ENCODE measurements around the gene KRT3. TPM values are rescaled to one million over a fixed set of nuclear protein-coding genes. Genes with fewer than 3 reads are reported as not detected.

Gene KRT3
- total RNA-seq, 5 donors from 2014 or later (not counting 1 experiment from before 2014, with no cell fraction given) = not detected

- Histone ChIP-seq H3K9me3 (no peaks in the 10 kb centered on the region), H3K27me3 (replicated peaks in 1 of 2; ENCODE audit: control insufficient read depth in 2 of 2, extremely low read depth in 1 of 2, insufficient read depth in 2 of 2, low read length in 1 of 2) (peaks cover 0 to 17% of the 10 kb centered on the region in 2 experiments), H3K4me1 (ENCODE audit: control insufficient read depth in 1 of 2, extremely low read depth in 1 of 2, insufficient read depth in 2 of 2, low read length in 2 of 2) (peaks cover 5 to 25% of the 10 kb centered on the region in 2 experiments), H3K4me3 (ENCODE audit: control insufficient read depth in 1 of 2, extremely low read depth in 1 of 2, low read length in 1 of 2) (no peak overlapping the region), H3K27ac (ENCODE audit: low read length) (no peak overlapping the region), H3K36me3 (ENCODE audit: control insufficient read depth in 2 of 2, extremely low read depth in 1 of 2, insufficient read depth in 1 of 2, low read length in 1 of 2) (no peaks in the 10 kb centered on the region)
- ChIA-PET CTCF (interaction anchor here in 1 of 2 donors (0.6 kb wide), 1 partner anchor 255 kb away, joined by 3 read pairs; no protein-coding TSS in a partner anchor), POLR2A (no interaction called here)
- H3K4me3 Mint-ChIP-seq = no peak overlapping the region
- H3K9me3 Mint-ChIP-seq = no peaks in the 10 kb centered on the region
- peaks cover 27 to 36% (median 33%) of the 10 kb centered on the region in 3 donors for H3K4me1 Mint-ChIP-seq
- no peaks in the 10 kb centered on the region for H3K36me3 Mint-ChIP-seq
- DNase-seq = no peak
- no peak for ATAC-seq (replicated peaks in 1 of 4)
- no peak overlapping the region for H3K27ac Mint-ChIP-seq
- 92% methylated on average over 13 of the region's 20 CpGs for WGBS (ENCODE audit: insufficient coverage)
- H3K27me3 Mint-ChIP-seq = peaks cover under 1 to 14% of the 10 kb centered on the region in 2 donors
Measured at GRCh38 chr12:52832985-52833905, 37.3 kb upstream of the KRT3 start.

- H3K27ac Mint-ChIP-seq = no peak overlapping the region
- peaks cover 5 to 23% of the 10 kb centered on the region in 2 experiments for H3K4me1 ChIP-seq (ENCODE audit: control insufficient read depth in 1 of 2, extremely low read depth in 1 of 2, insufficient read depth in 2 of 2, low read length in 2 of 2)
- no peak overlapping the region for H3K27ac ChIP-seq (ENCODE audit: low read length)
- no peaks in the 10 kb centered on the region for H3K9me3 Mint-ChIP-seq
- no peaks in the 10 kb centered on the region for H3K36me3 ChIP-seq (ENCODE audit: control insufficient read depth in 2 of 2, extremely low read depth in 1 of 2, insufficient read depth in 1 of 2, low read length in 1 of 2)
- H3K36me3 Mint-ChIP-seq = no peaks in the 10 kb centered on the region
- H3K4me1 Mint-ChIP-seq = peaks cover 31 to 33% (median 31%) of the 10 kb centered on the region in 3 donors
- H3K27me3 Mint-ChIP-seq = peaks cover 0 to 10% of the 10 kb centered on the region in 2 donors
- H3K9me3 ChIP-seq = no peaks in the 10 kb centered on the region
- DNase-seq = no peak
- ATAC-seq (replicated peaks in 1 of 4) = no peak
- H3K4me3 ChIP-seq (ENCODE audit: control insufficient read depth in 1 of 2, extremely low read depth in 1 of 2, low read length in 1 of 2) = no peak overlapping the region
- ChIA-PET POLR2A (no interaction called here), CTCF (no interaction called here)
- 76% methylated on average over 2 of the region's 3 CpGs for whole genome bisulfite sequencing (ENCODE audit: insufficient coverage)
- peaks cover 0 to 14% of the 10 kb centered on the region in 2 experiments for H3K27me3 ChIP-seq (replicated peaks in 1 of 2; ENCODE audit: control insufficient read depth in 2 of 2, extremely low read depth in 1 of 2, insufficient read depth in 2 of 2, low read length in 1 of 2)
- H3K4me3 Mint-ChIP-seq = no peak overlapping the region
Measured at GRCh38 chr12:52832451-52832850, 36.5 kb upstream of the KRT3 start.

GRCh38 chr12:52831251-52831650 is 35.3 kb upstream of the KRT3 start:
- peaks cover 0 to 15% of the 10 kb centered on the region in 2 experiments for H3K27me3 ChIP-seq (replicated peaks in 1 of 2; ENCODE audit: control insufficient read depth in 2 of 2, extremely low read depth in 1 of 2, insufficient read depth in 2 of 2, low read length in 1 of 2)
- DNase-seq (no peak), ATAC-seq (replicated peaks in 1 of 4) (no peak)
- ChIA-PET POLR2A (interaction anchor here in 1 of 2 donors (0.7 kb wide), 1 partner anchor 35 kb away, joined by 3 read pairs; no protein-coding TSS in a partner anchor), CTCF (no interaction called here)
- WGBS (ENCODE audit: insufficient coverage) = 87% methylated on average over 7 of the region's 7 CpGs
- no peak overlapping the region for H3K27ac ChIP-seq (ENCODE audit: low read length)
- Mint-ChIP-seq H3K4me3 (no peak overlapping the region), H3K27ac (no peak overlapping the region), H3K36me3 (no peaks in the 10 kb centered on the region), H3K9me3 (no peaks in the 10 kb centered on the region), H3K4me1 (peaks cover 19 to 21% (median 19%) of the 10 kb centered on the region in 3 donors), H3K27me3 (peaks cover 0 to 2% of the 10 kb centered on the region in 2 donors)
- no peaks in the 10 kb centered on the region for H3K36me3 ChIP-seq (ENCODE audit: control insufficient read depth in 2 of 2, extremely low read depth in 1 of 2, insufficient read depth in 1 of 2, low read length in 1 of 2)
- H3K4me1 ChIP-seq (ENCODE audit: control insufficient read depth in 1 of 2, extremely low read depth in 1 of 2, insufficient read depth in 2 of 2, low read length in 2 of 2) = peaks cover 5 to 13% of the 10 kb centered on the region in 2 experiments
- no peak overlapping the region for H3K4me3 ChIP-seq (ENCODE audit: control insufficient read depth in 1 of 2, extremely low read depth in 1 of 2, low read length in 1 of 2)
- no peaks in the 10 kb centered on the region for H3K9me3 ChIP-seq

GRCh38 chr12:52829986-52830770 is 34.3 kb upstream of the KRT3 start:
- WGBS (ENCODE audit: insufficient coverage) = 61% methylated on average over 6 of the region's 8 CpGs
- ChIA-PET CTCF (no interaction called here), POLR2A (no interaction called here)
- Mint-ChIP-seq H3K36me3 (no peaks in the 10 kb centered on the region), H3K27me3 (no peaks in the 10 kb centered on the region), H3K4me3 (no peak overlapping the region), H3K27ac (no peak overlapping the region), H3K9me3 (no peaks in the 10 kb centered on the region), H3K4me1 (peaks cover 9 to 12% (median 10%) of the 10 kb centered on the region in 3 donors)
- Histone ChIP-seq H3K27me3 (replicated peaks in 1 of 2; ENCODE audit: control insufficient read depth in 2 of 2, extremely low read depth in 1 of 2, insufficient read depth in 2 of 2, low read length in 1 of 2) (peaks cover 0 to 11% of the 10 kb centered on the region in 2 experiments), H3K4me3 (ENCODE audit: control insufficient read depth in 1 of 2, extremely low read depth in 1 of 2, low read length in 1 of 2) (no peak overlapping the region), H3K27ac (ENCODE audit: low read length) (no peak overlapping the region), H3K9me3 (no peaks in the 10 kb centered on the region), H3K36me3 (ENCODE audit: control insufficient read depth in 2 of 2, extremely low read depth in 1 of 2, insufficient read depth in 1 of 2, low read length in 1 of 2) (no peaks in the 10 kb centered on the region), H3K4me1 (ENCODE audit: control insufficient read depth in 1 of 2, extremely low read depth in 1 of 2, insufficient read depth in 2 of 2, low read length in 2 of 2) (peaks cover 2% of the 10 kb centered on the region in 2 experiments)
- ATAC-seq (replicated peaks in 1 of 4) (no peak), DNase-seq (no peak)

GRCh38 chr12:52828591-52829021 is 32.7 kb upstream of the KRT3 start:
- peak overlapping the region in 1 of 2 donors; percentile 44 for H3K27ac Mint-ChIP-seq
- WGBS (ENCODE audit: insufficient coverage) = 17% methylated on average over 1 of the region's 2 CpGs
- POLR2A ChIA-PET = no interaction called here

GRCh38 chr12:52828156-52828555 is 32.2 kb upstream of the KRT3 start:
- Mint-ChIP-seq H3K9me3 (no peaks in the 10 kb centered on the region), H3K4me3 (no peak overlapping the region), H3K27me3 (peaks cover 0 to 2% of the 10 kb centered on the region in 2 donors), H3K36me3 (no peaks in the 10 kb centered on the region), H3K4me1 (peaks cover 9 to 12% (median 10%) of the 10 kb centered on the region in 3 donors), H3K27ac (no peak overlapping the region)
- no peak overlapping the region for H3K4me3 ChIP-seq (ENCODE audit: control insufficient read depth in 1 of 2, extremely low read depth in 1 of 2, low read length in 1 of 2)
- ChIA-PET CTCF (no interaction called here), POLR2A (no interaction called here)
- H3K27me3 ChIP-seq (replicated peaks in 1 of 2; ENCODE audit: control insufficient read depth in 2 of 2, extremely low read depth in 1 of 2, insufficient read depth in 2 of 2, low read length in 1 of 2) = peaks cover 0 to 12% of the 10 kb centered on the region in 2 experiments
- H3K36me3 ChIP-seq (ENCODE audit: control insufficient read depth in 2 of 2, extremely low read depth in 1 of 2, insufficient read depth in 1 of 2, low read length in 1 of 2) = no peaks in the 10 kb centered on the region
- no peak for DNase-seq
- H3K27ac ChIP-seq (ENCODE audit: low read length) = no peak overlapping the region
- no peaks in the 10 kb centered on the region for H3K9me3 ChIP-seq
- peaks cover 0 to 2% of the 10 kb centered on the region in 2 experiments for H3K4me1 ChIP-seq (ENCODE audit: control insufficient read depth in 1 of 2, extremely low read depth in 1 of 2, insufficient read depth in 2 of 2, low read length in 2 of 2)
- no peak for ATAC-seq (replicated peaks in 1 of 4)

More at GRCh38 chr12:52828591-52829021, 32.7 kb upstream of the KRT3 start:
- Histone ChIP-seq H3K36me3 (ENCODE audit: control insufficient read depth in 2 of 2, extremely low read depth in 1 of 2, insufficient read depth in 1 of 2, low read length in 1 of 2) (no peaks in the 10 kb centered on the region), H3K4me3 (ENCODE audit: control insufficient read depth in 1 of 2, extremely low read depth in 1 of 2, low read length in 1 of 2) (no peak overlapping the region), H3K4me1 (ENCODE audit: control insufficient read depth in 1 of 2, extremely low read depth in 1 of 2, insufficient read depth in 2 of 2, low read length in 2 of 2) (peaks cover 0 to 2% of the 10 kb centered on the region in 2 experiments), H3K27ac (ENCODE audit: low read length) (no peak overlapping the region), H3K27me3 (replicated peaks in 1 of 2; ENCODE audit: control insufficient read depth in 2 of 2, extremely low read depth in 1 of 2, insufficient read depth in 2 of 2, low read length in 1 of 2) (peaks cover 0 to 12% of the 10 kb centered on the region in 2 experiments), H3K9me3 (no peaks in the 10 kb centered on the region)
- Mint-ChIP-seq H3K9me3 (no peaks in the 10 kb centered on the region), H3K36me3 (no peaks in the 10 kb centered on the region), H3K4me3 (no peak overlapping the region), H3K4me1 (peaks cover 9 to 12% (median 10%) of the 10 kb centered on the region in 3 donors), H3K27me3 (peaks cover 0 to 2% of the 10 kb centered on the region in 2 donors)
- DNase-seq (no peak), ATAC-seq (replicated peaks in 1 of 4) (no peak)
- CTCF ChIA-PET = interaction anchor here (0.6 to 0.7 kb wide), 3 partner anchors 58 to 264 kb away, joined by 3 to 5 read pairs (median 4); no protein-coding TSS in a partner anchor

Measured in T-cell (primary cell).